Testis (tissue), 2 donors: ENCODE results near the gene CLN5.

ENCODE experiments used
- CTCF ChIP-seq, 3 experiments: fragments of 450-650 bp in 2 of 3; fragments of 200-600 bp in 1 of 3; sonication (generic) in 1 of 3; IDR thresholded peaks; one replicate each; pipeline ENCODE4 v1.5.1; 2016 to 2019; ENCODE audit warnings: antibody characterized with exemption in 3 of 3, mild to moderate bottlenecking in 2 of 3, moderate library complexity in 1 of 3
- POLR2A ChIP-seq: fragments of 450-650 bp; IDR thresholded peaks from one replicate; pipeline ENCODE4 v1.6.1; 2017; ENCODE audit warnings: antibody characterized with exemption, mild to moderate bottlenecking, moderate library complexity

- TF ChIP-seq POLR2A (no peak), CTCF (IDR thresholded peaks at IDR 0.05) (no peak)
Measured at GRCh38 chr13:76953968-76954367, 37.9 kb upstream of the CLN5 start.
